ENCODE results near the gene CFAP99.

Gene CFAP99

DNA sequence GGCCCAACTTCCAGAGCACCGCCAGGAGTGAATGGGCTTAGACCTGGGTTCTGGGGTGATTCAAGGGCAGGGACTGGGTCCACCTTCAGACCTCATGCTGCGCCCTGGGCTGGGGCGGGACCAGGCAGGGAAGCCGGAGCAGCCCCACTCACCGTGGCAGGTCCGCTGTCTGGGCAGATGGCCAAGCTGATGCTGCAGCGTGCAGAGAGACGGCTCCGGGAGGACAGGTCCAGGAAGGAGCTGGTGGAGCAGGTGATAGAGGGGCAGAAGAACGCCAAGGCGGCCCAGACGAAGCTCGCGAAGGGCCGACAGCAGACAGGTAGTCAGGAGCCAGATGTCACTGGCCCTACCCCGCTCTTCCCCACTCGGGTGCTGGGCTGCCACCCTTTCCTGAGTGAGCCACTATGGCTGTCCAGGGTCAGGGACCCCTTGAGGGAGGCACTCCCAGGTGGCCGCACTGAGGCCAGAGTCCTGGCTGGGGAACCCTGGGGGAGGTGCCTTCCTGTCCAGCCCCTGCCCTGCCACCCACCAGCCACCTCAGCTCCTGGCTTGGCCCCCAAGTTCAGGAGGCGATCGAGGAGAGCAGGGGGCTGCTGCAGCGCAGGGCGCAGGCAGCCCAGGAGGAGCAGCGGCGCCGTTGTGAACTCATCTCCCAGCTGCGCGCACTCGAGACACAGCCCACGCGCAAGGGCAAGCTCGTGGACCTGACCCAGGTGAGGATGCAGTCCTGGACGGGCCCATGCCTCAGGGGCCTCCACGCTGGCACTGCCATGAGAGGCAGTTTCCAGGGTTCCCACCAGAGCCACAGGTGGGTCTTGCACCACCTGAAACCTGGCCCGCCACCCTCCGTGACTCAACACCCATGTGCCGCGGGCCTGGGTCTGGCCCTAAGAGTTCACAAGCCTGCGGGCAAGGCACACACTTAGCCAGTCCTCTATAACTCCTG, 40.1 kb downstream of the CFAP99 start:
- no peak for DNase-seq (ENCODE audit: extremely low spot score)
- CTCF ChIA-PET = interaction anchor here (1.0 to 1.1 kb wide), 2 partner anchors 15 to 17 kb away, joined by 3 to 6 read pairs; no protein-coding TSS in a partner anchor
- TF ChIP-seq, protein P1, sequence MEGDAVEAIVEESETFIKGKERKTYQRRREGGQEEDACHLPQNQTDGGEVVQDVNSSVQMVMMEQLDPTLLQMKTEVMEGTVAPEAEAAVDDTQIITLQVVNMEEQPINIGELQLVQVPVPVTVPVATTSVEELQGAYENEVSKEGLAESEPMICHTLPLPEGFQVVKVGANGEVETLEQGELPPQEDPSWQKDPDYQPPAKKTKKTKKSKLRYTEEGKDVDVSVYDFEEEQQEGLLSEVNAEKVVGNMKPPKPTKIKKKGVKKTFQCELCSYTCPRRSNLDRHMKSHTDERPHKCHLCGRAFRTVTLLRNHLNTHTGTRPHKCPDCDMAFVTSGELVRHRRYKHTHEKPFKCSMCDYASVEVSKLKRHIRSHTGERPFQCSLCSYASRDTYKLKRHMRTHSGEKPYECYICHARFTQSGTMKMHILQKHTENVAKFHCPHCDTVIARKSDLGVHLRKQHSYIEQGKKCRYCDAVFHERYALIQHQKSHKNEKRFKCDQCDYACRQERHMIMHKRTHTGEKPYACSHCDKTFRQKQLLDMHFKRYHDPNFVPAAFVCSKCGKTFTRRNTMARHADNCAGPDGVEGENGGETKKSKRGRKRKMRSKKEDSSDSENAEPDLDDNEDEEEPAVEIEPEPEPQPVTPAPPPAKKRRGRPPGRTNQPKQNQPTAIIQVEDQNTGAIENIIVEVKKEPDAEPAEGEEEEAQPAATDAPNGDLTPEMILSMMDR (IDR thresholded peaks at IDR 0.05; ENCODE audit: control extremely low read depth, extremely low read depth, low read depth, missing control alignments) = no peak
- POLR2A ChIA-PET = no interaction called here

DNA sequence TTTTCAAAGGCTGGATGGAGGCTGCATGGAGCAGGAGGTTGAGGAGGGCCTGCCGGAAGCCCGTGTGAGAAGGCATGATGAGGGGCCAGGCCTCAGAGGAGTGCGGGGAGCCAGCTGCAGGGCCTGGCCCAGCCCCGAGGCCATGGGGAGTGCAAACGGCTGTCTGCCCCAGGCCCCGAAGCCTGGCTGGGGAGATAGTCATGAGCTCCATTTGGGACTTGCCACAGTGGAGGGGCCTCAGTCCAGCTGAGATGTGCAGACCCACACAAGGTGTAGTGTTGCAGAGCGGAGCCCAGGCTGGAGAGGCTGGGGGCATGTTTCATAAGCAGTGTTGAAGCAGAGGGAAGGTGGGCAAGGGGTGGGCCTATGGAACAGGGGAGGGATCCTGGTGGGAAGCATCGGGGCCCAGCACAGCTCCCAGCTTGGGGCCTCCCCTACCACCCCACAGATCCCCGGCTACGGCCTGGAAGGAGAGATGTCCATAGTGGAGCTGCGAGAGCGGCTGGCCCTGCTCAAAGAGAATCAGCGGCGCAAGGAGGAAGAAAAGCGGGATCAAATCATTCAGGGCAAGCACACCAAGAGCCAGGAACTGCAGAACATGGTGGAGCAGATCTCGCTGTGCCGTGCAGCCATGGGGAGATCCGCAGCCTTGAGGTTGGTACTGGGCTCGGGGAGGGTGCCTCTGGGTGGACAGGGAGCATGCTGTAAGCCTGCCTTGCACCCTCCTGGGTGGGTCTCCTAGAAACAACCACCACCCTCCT, 41.0 kb downstream of the CFAP99 start:
- POLR2A ChIA-PET = interaction anchor here (0.6 kb wide), 1 partner anchor 93 kb away, joined by 4 read pairs; no protein-coding TSS in a partner anchor
- CTCF ChIA-PET = interaction anchor here (1.1 to 2.1 kb wide), 3 partner anchors 9 to 18 kb away, joined by 4 to 6 read pairs (median 5); partner anchors contain the start of gene RNF4

DNA sequence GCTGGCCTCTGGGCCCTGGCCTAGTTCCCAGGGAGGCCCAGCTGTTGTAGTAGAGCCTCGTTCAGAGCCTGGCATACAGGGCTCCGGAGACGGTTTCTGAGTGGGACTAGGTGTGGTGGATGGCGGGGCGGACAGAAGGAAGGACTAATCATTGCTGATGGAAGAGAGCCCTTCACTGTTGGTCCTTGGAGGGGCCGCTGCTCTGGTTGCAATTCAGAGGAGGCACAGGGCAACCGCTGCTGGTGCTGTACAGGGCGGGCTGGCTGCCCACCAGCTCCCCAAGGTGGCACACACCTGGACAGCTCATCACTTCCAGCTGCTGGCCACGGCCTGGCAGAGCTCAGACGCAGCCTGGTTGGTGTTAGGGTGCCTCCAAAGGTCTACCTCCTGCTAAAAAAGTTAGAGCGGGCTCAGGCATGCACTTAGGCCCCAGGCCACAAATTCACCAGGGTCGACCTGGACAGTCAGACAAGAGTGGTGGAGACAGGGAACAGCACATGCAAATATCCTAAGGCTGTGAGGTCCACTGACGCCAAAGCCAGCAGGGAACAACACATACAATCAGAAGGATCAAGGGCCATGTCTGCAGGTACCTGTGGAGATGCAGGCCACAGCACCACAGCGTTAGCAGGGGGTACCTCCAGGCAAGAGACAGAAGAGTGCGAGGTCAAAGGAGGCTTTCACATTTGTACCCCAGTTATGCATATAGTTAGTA, 42.6 kb downstream of the CFAP99 start:
- DNase-seq (ENCODE audit: extremely low spot score) = no peak
- CTCF ChIA-PET = interaction anchor here (1.0 to 4.0 kb wide), 7 partner anchors 11 to 241 kb away, joined by 3 to 26 read pairs (median 4); no protein-coding TSS in a partner anchor
- TF ChIP-seq, protein P1 (IDR thresholded peaks at IDR 0.05; ENCODE audit: control extremely low read depth, extremely low read depth, low read depth, missing control alignments) = no peak
- POLR2A ChIA-PET = no interaction called here

More for the DNA sequence above, 41.0 kb downstream of the CFAP99 start:
- TF ChIP-seq, protein P1 (IDR thresholded peaks at IDR 0.05; ENCODE audit: control extremely low read depth, extremely low read depth, low read depth, missing control alignments) = no peak
- no peak for DNase-seq (ENCODE audit: extremely low spot score)

DNA sequence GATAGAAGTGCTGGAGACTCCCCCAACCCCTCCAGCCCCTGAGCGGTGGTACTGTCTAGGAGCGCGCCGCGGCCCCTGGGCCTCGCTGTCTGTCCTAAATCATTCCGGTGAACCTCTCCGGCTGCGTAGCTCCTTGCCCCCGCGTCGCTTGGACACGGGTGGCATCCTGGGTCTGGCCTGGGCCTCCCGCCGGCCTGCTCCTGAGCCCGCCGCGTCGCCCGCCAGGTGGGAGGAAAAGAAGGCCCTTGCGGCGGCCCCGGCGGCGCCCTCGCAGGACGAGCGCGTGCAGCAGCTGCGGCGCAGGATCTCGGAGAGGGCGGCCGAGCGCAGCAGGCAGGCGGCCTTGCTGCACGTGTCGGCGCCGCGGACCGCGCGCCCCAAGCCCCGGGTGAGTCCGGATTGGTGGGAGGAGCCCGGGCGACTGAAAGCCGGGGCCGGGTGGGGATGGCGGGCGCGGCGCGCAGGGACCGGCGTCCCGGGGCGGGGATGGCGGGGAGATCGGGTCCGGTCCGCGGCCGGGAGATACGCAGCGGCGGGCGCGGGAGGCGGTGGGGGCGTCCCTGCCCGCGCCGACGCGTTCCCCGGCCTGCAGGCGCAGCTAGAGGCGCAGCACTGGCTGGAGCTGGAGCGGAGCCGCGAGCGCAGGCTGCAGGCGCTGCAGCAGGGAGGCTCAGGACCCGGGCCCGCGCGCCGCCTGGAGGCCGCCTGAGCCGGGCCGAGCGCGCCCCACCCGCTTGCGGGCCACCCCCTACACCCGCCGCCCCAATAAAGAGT, 43.6 kb downstream of the CFAP99 start:
- ChIA-PET CTCF (interaction anchor here (1.0 to 4.0 kb wide), 4 partner anchors 12 to 242 kb away, joined by 3 to 26 read pairs (median 4); no protein-coding TSS in a partner anchor), POLR2A (no interaction called here)
- peak; percentile 84 for DNase-seq (ENCODE audit: extremely low spot score)
- TF ChIP-seq, protein P1 (IDR thresholded peaks at IDR 0.05; ENCODE audit: control extremely low read depth, extremely low read depth, low read depth, missing control alignments) = peak; percentile 53

DNA sequence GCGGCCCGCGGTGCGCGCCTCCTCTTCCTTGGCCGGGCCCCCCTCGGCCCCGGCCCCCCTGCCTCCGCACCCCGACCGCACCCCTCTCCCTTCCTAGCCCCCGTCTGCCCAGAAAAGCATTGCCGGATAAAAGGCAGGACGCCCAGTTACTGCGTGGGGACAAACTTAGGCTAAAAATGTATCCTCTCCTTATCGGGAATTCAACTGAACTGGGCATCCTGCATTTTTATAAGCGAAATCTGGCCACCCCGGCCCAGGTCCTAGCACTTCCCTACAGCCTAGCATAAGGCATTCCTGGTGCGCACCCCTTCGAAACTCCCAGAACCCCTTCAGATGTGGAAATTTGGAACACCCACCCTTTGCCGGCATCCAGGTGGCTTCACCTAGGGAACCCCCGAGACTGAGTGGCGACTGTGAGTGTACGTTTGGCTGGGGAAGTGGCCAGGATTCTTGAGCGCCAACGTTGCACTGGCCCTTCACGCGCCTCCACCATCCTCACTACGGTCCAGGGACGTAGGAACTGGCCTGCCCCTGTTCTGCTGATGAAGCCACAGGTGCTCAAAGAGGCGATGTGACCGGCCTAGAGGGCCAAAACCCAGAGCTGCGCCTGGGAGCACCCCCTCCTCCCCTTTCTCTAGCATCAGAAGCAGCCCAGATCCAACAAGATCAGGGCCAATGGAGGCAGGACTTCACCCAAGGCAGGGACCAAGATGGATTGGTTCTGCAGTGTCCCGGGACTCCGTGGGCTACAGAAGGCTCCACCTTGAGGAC, 44.4 kb downstream of the CFAP99 start:
- CTCF ChIA-PET = interaction anchor here (1.4 to 4.0 kb wide), 3 partner anchors 13 to 243 kb away, joined by 3 to 26 read pairs (median 5); no protein-coding TSS in a partner anchor
- POLR2A ChIA-PET = no interaction called here
- TF ChIP-seq, protein P1 (IDR thresholded peaks at IDR 0.05; ENCODE audit: control extremely low read depth, extremely low read depth, low read depth, missing control alignments) = no peak
- no peak for DNase-seq (ENCODE audit: extremely low spot score)
